LNCAP (cell line): ENCODE measurements around the gene KDM5A.

Source experiments
- TF ChIP-seq, protein P1 (sequence below): fragments of 450-650 bp; IDR thresholded peaks from 2 replicates; pipeline ENCODE4 v1.5.1; 2017; ENCODE audit warnings: mild to moderate bottlenecking

Gene KDM5A

DNA sequence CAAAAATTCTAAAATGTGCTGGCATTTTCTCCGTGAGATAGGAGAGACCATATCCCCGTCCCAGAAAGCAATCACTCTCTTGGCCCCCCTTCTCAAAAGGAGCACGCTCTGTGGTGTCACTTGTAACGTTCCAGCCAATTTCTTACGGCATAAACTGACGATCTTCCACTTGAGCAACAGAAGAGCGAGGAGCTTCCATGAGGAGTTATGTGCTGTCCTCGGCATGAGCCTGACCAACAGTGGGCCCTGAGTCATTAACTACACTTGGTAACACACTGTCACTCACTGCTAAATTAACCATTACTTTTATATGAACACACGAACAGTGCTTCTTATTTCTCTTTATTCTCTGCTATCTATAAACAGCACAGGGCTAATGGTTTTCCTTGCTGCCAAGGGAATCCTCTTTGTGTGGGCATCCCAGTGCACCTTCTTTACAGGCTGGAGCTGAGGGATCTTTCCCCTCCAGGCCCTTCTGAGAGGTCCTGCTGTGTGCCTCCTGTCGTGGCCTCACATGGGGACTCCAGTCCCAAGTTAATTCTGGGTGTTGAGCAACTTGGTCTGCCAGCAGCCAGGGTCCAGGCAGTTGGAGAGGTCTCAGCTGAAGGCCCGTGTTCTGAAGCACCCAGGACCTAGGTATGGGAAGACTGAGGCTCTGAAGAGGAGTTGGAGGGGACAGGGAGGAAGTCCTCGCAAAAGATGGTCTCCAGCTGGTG is 135.8 kb downstream of the KDM5A start:
- TF ChIP-seq, protein P1, sequence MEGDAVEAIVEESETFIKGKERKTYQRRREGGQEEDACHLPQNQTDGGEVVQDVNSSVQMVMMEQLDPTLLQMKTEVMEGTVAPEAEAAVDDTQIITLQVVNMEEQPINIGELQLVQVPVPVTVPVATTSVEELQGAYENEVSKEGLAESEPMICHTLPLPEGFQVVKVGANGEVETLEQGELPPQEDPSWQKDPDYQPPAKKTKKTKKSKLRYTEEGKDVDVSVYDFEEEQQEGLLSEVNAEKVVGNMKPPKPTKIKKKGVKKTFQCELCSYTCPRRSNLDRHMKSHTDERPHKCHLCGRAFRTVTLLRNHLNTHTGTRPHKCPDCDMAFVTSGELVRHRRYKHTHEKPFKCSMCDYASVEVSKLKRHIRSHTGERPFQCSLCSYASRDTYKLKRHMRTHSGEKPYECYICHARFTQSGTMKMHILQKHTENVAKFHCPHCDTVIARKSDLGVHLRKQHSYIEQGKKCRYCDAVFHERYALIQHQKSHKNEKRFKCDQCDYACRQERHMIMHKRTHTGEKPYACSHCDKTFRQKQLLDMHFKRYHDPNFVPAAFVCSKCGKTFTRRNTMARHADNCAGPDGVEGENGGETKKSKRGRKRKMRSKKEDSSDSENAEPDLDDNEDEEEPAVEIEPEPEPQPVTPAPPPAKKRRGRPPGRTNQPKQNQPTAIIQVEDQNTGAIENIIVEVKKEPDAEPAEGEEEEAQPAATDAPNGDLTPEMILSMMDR, result no peak

DNA sequence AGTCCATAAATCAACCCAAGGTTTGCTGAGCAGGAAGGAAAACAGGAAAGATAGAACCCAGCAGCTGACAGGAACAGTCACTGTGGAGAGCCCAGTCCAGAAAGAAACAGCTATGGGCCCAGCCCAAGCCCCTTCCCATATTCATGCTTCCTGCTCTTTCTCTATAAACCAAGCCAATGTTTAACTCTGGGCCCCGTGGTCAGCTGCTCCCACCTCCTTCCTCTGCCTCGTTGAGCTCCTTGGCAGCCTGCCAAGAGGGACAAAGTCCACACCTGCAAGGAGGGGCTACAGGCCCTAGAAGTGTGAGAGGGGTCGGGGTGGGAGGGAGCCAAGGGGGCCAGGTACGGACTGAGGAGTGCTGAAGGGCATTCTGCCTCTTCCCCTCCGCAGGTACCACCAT is 136.5 kb downstream of the KDM5A start:
- TF ChIP-seq, protein P1, result no peak

DNA sequence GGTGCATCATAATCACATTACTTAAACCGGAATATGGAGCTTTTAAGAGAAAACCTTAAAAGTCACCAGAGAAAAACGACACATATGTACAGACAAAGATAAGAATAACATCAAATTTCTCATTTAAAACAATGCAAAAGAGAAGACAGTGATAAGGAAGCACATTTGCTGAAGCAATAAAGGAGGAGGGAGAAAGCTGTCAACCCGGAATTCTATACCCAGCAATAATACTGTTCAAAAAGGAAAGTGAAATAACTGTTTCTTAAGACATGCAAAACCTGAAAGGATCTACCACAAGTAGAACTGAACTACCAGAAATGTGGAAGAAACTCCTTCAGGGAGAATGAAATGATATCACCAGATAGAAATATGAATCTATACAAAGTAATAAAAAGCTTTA is 141.8 kb downstream of the KDM5A start:
- TF ChIP-seq, protein P1, result no peak

DNA sequence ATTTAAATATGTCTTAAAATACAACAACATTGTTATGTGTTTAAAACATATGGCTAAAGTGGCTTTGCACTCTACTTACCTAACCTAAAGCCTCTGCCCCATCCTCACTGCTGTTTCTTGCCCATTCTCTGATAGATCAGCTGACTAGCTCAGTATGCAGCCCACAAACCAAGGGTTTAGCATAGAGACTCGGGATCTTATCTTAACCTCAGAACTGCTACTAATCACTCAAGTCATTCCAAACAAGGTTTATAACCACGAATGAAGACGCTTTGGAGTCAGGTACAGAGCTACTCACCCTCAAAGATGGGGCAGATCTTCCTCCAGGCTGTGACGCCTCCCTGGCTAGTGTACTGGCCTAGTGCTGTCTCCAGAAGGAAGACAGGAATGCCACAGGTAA is 145.7 kb downstream of the KDM5A start:
- TF ChIP-seq, protein P1, result no peak

DNA sequence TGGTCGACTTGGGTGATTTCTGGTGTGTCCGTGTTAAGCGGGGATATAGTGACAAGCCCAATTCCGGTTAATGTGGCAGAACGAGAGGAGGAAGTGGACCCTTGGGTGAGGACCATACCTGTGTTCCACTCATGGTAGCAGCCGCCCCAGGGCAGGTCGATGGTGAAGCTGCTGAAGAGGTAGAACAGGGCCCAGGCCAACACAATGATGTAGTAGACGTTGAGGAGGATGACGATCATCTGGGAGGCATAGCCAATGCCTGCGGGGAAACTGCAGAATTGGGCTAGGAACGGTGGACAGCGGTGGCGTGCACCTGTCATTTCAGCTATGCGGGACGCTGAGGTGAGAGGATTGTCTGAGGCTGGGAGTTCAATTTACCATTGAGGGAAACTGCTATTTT is 146.6 kb downstream of the KDM5A start:
- TF ChIP-seq, protein P1, result no peak

DNA sequence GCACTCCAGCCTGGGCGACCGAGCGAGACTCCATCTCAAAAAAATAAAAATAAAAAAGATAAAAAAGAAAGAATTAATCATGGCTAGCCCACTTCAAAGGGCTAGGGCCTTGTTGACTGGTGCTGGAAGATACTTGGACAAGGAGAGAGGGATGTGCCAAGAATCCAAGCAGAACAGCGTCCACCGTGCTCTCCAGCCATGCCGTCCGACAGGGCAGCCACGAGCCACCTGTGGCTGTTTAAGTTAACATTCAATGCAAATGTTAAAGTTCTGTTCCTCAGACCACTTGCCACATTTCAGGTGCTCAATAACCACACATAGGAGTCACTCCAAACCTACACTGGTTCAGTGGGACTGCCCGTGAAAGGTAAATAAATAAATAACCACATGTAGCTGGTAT is 147.9 kb downstream of the KDM5A start:
- TF ChIP-seq, protein P1, result no peak

DNA sequence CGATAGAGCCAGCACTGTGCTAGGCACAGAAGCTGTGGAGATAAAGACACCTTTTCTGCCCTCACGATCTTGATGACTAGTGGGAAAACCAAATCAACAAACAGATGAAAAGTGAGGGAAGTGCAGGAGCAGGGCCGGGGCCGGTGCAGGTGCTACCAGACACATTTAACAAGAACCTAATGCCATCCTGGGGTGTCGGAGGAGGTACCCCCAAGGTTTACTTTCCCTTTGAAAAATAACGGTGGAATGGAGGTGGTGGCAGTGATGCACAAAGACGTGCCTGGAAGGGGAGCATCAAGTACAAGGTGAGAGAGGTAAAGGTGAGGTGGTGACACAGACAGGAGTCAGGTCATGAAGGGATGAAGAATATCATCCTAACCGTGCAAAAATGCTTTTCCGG is 148.6 kb downstream of the KDM5A start:
- TF ChIP-seq, protein P1, result no peak
